Measurements from ENCODE around the gene USH1C.

DNA sequence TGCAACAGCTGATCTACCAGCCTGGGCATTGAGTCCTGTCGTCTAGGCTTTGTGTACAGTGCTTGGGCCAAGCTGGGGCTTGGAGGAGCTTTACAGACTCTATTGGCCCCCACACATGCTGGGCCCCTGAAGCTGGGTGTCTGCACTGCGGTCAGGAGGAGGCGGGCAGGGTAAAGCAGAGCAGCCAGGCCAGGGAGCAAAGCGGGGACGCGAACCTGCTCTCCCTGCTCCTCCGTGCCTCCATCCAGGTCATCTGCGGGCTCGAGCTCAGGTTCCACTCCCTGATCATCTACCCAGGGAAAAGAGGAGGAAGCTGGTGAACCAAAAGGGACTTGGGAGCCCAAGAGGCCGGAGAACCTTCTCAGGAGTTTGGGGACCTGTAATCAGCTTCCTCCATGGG is 27.0 kb downstream of the USH1C start:
- TF ChIP-seq, protein P1, sequence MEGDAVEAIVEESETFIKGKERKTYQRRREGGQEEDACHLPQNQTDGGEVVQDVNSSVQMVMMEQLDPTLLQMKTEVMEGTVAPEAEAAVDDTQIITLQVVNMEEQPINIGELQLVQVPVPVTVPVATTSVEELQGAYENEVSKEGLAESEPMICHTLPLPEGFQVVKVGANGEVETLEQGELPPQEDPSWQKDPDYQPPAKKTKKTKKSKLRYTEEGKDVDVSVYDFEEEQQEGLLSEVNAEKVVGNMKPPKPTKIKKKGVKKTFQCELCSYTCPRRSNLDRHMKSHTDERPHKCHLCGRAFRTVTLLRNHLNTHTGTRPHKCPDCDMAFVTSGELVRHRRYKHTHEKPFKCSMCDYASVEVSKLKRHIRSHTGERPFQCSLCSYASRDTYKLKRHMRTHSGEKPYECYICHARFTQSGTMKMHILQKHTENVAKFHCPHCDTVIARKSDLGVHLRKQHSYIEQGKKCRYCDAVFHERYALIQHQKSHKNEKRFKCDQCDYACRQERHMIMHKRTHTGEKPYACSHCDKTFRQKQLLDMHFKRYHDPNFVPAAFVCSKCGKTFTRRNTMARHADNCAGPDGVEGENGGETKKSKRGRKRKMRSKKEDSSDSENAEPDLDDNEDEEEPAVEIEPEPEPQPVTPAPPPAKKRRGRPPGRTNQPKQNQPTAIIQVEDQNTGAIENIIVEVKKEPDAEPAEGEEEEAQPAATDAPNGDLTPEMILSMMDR (IDR thresholded peaks at IDR 0.05) = no peak
- TF ChIP-seq POLR2A (IDR thresholded peaks at IDR 0.05) = no peak
- no peak for TF ChIP-seq POLR2AphosphoS5 (IDR thresholded peaks at IDR 0.05)

Measured in prostate gland (tissue), 2 donors.